Spinal cord (tissue), 10 donors: ENCODE measurements around the gene SARS1. TPM values are rescaled to one million over a fixed set of nuclear protein-coding genes. Genes with fewer than 3 reads are reported as not detected.

Source experiments
- DNase-seq, 6 donors: peaks; one replicate each; pipeline versions ENCODE4 v3.0.0 to v3.0.0-alpha.2; 2013 to 2015; ENCODE audit warnings: low spot score in 6 of 6, low read depth in 4 of 6
- H3K27ac ChIP-seq: one replicate; pipeline ENCODE4 v1.5.1; 2013; ENCODE audit warnings: low read depth, low read length, control low read depth
- H3K27me3 ChIP-seq: one replicate; pipeline ENCODE4 v1.6.1; 2013; ENCODE audit warnings: low read length; ENCODE audit not compliant: control insufficient read depth, insufficient read depth
- H3K36me3 ChIP-seq: one replicate; pipeline ENCODE4 v1.6.1; 2013; ENCODE audit warnings: low read length; ENCODE audit not compliant: control insufficient read depth, insufficient read depth
- H3K4me1 ChIP-seq: one replicate; pipeline ENCODE4 v1.6.1; 2013; ENCODE audit warnings: low read length; ENCODE audit not compliant: control insufficient read depth, insufficient read depth
- H3K4me3 ChIP-seq: one replicate; pipeline ENCODE4 v1.5.1; 2013; ENCODE audit warnings: low read depth, low read length, control low read depth
- H3K9me3 ChIP-seq: one replicate; pipeline ENCODE4 v1.6.1; 2013; ENCODE audit warnings: low read length; ENCODE audit not compliant: control insufficient read depth, insufficient read depth
- WGBS: methylation state at CpG from one replicate; pipeline ENCODE4 v1.1.5; 2013; ENCODE audit warnings: missing lambda C conversion rate; ENCODE audit not compliant: insufficient coverage; 5-methylcytosine and 5-hydroxymethylcytosine counted together
- polyA plus RNA-seq, 2 donors: library from polyadenylated mRNA; unstranded; fragments of 120-200 nt; gene quantifications; one replicate each; pipeline ENCODE4 v1.2.1, GENCODE V29; 2013; ENCODE audit not compliant: insufficient read length in 2 of 2
- total RNA-seq, 2 donors: library from RNA; depleted of rRNA in 1 of 2; stranded (reverse); fragments of 120-200 nt in 1 of 2; fragments of >200 nt in 1 of 2; gene quantifications; one replicate each; pipeline versions ENCODE4 v1.2.3 to v1.2.4, GENCODE V29; 2013 to 2014
- donor health status: healthy.

The SARS1 gene
- total and polyA plus RNA-seq, 4 donors, result 127 to 164 (median 156) TPM

- no peak for DNase-seq
- Histone ChIP-seq H3K36me3 (peaks cover 85% of the 10 kb centered on the region), H3K27me3 (no peaks in the 10 kb centered on the region), H3K4me1 (peaks cover 18% of the 10 kb centered on the region), H3K27ac (no peak overlapping the region), H3K4me3 (no peak overlapping the region), H3K9me3 (no peaks in the 10 kb centered on the region)
- WGBS, result 78% methylated on average over 13 of the region's 13 CpGs
Measured at GRCh38 chr1:109272021-109272799, 58.5 kb downstream of the SARS1 start.

DNA sequence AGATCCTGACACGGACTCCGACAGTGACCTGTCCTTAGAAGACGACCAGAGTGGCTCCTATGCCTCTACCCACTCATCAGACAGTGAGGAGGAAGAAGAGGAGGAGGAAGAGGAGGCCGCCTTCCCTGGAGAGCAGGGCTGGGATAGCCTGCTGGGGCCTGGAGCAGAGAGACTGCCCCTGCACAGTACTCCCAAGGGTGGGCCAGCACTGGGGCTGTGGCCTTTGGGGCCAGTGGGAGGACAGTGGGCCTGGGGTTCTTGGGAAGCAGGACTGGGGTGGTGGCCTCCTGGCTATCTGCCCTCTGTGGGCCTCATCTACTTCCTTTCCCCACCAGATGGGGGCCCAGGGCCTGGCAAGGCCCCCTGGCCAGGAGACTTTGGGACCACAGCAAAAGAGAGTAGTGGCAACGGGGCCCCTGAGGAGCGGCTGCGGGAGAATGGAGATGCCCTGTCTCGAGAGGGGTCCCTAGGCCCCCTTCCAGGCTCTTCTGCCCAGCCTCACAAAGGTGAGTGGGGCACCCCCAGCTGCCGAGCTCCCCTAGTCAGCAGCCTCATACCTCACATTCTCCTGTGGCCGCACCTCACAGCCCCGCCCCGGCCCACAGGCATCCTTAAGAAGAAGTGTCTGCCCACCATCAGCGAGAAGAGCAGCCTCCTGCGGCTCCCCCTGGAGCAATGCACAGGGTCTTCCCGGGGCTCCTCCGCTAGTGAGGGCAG, 59.3 kb downstream of the SARS1 start:
- DNase-seq, result no peak
- Histone ChIP-seq H3K4me3 (no peak overlapping the region), H3K36me3 (peaks cover 77% of the 10 kb centered on the region), H3K27me3 (no peaks in the 10 kb centered on the region), H3K27ac (no peak overlapping the region), H3K4me1 (peaks cover 26% of the 10 kb centered on the region), H3K9me3 (no peaks in the 10 kb centered on the region)
- WGBS, result 86% methylated on average over 14 of the region's 16 CpGs

GRCh38 chr1:109273570-109274288, 60.0 kb downstream of the SARS1 start:
- 75% methylated on average over 29 of the region's 30 CpGs for WGBS
- Histone ChIP-seq H3K4me1 (peaks cover 26% of the 10 kb centered on the region), H3K36me3 (peaks cover 70% of the 10 kb centered on the region), H3K4me3 (no peak overlapping the region), H3K27me3 (no peaks in the 10 kb centered on the region), H3K27ac (no peak overlapping the region), H3K9me3 (no peaks in the 10 kb centered on the region)
- DNase-seq, result no peak

GRCh38 chr1:109274533-109275476, 61.1 kb downstream of the SARS1 start:
- H3K27me3 ChIP-seq, result no peaks in the 10 kb centered on the region
- H3K4me3 ChIP-seq, result no peak overlapping the region
- H3K36me3 ChIP-seq, result peaks cover 65% of the 10 kb centered on the region
- no peaks in the 10 kb centered on the region for H3K9me3 ChIP-seq
- DNase-seq, result no peak
- no peak overlapping the region for H3K27ac ChIP-seq
- peaks cover 26% of the 10 kb centered on the region for H3K4me1 ChIP-seq
- 69% methylated on average over 11 of the region's 24 CpGs for WGBS

DNA sequence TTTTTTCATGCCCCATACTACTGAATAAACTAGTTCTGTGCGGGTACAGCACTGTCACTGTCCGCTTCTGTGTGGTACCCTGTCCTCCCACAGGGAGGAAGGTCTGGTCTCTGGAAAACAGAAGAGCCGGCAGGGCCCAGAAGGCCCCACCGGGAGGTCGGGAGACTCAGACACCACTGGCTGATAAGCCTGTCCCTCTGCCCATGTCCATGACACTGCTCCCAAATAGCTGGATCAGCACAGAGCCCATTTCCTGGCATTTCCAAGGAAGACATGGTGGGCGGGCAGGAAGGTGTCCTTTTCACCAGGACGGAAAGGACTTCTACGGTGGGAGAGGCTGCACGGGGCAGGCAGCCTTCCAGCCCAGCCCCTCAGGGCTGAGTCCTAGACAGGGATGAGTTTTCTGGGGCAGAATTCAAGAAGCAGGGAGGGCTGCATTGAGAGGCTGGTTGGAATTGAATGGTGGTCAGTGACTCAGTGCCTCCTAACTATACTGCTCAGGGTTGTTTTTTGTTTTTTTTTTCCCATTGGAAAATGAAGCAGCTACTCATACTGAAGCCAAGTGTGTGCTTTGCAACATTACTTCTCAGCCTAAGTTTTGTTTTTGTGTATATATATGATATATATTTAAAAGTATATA, 62.1 kb downstream of the SARS1 start:
- Histone ChIP-seq H3K36me3 (peaks cover 62% of the 10 kb centered on the region), H3K27me3 (no peaks in the 10 kb centered on the region), H3K27ac (no peak overlapping the region), H3K9me3 (no peaks in the 10 kb centered on the region), H3K4me1 (peaks cover 35% of the 10 kb centered on the region), H3K4me3 (no peak overlapping the region)
- WGBS, result 45% methylated on average over 8 of the region's 9 CpGs
- no peak for DNase-seq

DNA sequence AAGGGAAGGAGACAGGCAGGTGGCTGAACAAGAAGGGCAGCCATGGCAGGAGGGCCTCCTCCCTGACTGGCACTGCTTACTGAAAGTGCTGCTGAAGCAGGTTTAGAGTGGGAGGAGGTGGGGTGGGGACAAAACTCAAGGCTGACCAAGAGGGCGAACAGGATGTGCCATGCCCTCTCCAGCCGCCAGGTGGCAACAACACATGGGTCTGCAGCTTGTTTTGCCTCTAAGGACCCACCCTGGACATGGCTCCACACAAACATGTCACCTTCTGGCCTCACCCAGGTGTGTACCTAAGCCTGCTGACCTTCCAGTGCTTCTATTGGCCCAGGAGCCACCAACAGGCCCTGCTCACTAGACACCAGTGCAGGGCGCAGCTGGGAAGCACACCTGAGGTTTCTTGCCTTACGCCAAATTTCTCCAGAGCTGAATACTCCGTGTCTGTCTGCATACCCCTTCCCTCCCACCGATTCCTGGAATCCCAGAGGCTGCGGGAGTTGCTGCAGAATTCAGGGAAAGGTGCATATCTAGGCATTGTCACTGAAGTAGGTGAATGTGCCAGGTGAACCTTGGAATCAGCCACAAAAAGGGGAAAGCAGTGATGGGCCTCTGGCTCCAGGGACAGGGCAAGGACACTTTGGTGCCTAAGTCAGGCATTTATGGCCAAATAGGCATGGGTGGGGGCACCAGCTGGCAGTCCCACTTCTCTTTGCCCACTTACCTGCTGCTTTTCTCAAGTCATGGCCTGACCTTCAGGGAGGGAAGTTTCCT, 63.9 kb downstream of the SARS1 start:
- Histone ChIP-seq H3K4me1 (peaks cover 50% of the 10 kb centered on the region), H3K36me3 (peaks cover 47% of the 10 kb centered on the region), H3K27ac (peak overlapping the region; percentile 54), H3K4me3 (no peak overlapping the region), H3K27me3 (no peaks in the 10 kb centered on the region), H3K9me3 (no peaks in the 10 kb centered on the region)
- DNase-seq, result peak in 2 of 6 donors; percentile 83 to 88
- 50% methylated on average over 5 of the region's 7 CpGs for WGBS

DNA sequence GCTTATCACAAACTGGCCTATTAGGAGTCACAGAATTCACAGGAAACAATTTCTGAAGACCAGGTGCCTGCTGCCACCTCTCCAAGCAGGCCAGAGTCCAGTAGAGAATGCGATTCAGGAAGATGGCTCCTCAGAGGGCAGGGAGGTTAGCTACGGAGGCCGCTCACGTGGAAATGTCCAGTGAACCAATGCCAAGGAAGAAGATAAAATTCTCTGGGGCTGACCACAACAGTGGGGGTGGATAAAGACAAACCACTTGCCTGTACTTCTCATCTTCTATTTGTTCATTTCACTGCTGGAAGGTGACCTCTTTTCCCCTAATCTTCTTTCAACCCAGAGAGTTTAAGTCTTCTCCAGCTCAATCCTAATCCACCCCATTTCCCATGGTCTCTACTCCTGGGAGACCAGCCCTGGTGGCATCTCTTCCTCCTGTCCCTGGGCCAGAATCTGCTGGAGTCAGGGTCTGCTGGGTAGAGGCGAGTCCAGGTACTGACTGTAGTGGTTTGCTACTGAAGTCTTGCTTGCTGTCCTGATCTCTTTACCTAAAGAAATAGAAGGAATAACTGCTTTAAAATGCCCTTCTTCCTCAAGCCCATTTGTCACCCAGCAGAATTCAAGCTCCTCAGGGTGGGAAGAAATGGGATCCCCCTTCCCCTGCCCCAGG, 66.0 kb downstream of the SARS1 start:
- Histone ChIP-seq H3K27me3 (no peaks in the 10 kb centered on the region), H3K4me3 (no peak overlapping the region), H3K4me1 (peaks cover 60% of the 10 kb centered on the region), H3K36me3 (peaks cover 26% of the 10 kb centered on the region), H3K27ac (no peak overlapping the region), H3K9me3 (no peaks in the 10 kb centered on the region)
- DNase-seq, result no peak
- WGBS, result 92% methylated on average over 4 of the region's 5 CpGs

DNA sequence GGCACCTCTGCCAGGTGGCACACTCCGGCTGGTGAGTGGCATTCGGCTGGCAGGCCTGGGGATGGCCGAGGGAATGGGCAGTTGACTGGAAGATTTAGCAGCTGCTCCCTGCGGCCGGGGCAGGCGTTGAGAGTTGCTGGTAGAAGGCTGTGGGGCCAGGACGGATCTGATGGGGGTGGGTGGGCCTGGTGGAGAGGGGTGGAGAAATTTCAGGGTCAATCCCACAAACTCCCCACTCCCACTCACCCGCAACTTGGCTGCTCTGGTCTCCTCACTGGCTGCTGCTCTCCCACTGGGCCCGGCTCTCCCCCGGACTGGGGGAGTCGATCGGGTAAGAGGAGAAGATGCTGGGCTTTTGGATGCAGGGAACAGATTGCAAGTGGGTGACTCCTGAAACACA, 67.1 kb downstream of the SARS1 start:
- WGBS, result 89% methylated on average over 3 of the region's 12 CpGs
- no peak for DNase-seq

More for the DNA sequence above, 67.1 kb downstream of the SARS1 start:
- peaks cover 17% of the 10 kb centered on the region for H3K36me3 ChIP-seq
- no peak overlapping the region for H3K27ac ChIP-seq
- no peak overlapping the region for H3K4me3 ChIP-seq
- no peaks in the 10 kb centered on the region for H3K9me3 ChIP-seq
- H3K4me1 ChIP-seq, result peaks cover 53% of the 10 kb centered on the region
- H3K27me3 ChIP-seq, result no peaks in the 10 kb centered on the region
